Common myeloid progenitor, CD34-positive (primary cell): Measurements from ENCODE around the gene PCNT.

Experiments
- CTCF ChIA-PET: fragments of 350-600 bp; sonication (Branson Sonifier 250); formaldehyde crosslinking; loops from one replicate; lab custom pipeline; 2021; ENCODE audit warnings: antibody characterized with exemption; lab: Charles Lee
- POLR2A ChIA-PET: fragments of 350-600 bp; sonication (Branson Sonifier 250); formaldehyde crosslinking; loops from one replicate; lab custom pipeline; 2021; ENCODE audit warnings: antibody characterized with exemption; lab: Charles Lee
- DNase-seq, 3 donors: peaks; one replicate each; pipeline versions ENCODE4 v3.0.0 to v3.0.0-alpha.2; 2013
- H3K27ac ChIP-seq, 2 experiments: 1 replicate in 1 of 2; 2 replicates in 1 of 2; pipeline ENCODE4 v1.7.0; 2013; ENCODE audit warnings: inconsistent platforms in 2 of 2, low read length in 2 of 2, mild to moderate bottlenecking in 2 of 2, low read depth in 1 of 2, moderate library complexity in 1 of 2; ENCODE audit not compliant: severe bottlenecking in 2 of 2, insufficient read depth in 1 of 2, poor library complexity in 1 of 2
- H3K27me3 ChIP-seq, 5 experiments: replicated peaks in 2 of 5; 1 replicate in 3 of 5; 2 replicates in 2 of 5; pipeline versions ENCODE4 v1.6.1 to v1.7.0; 2013; ENCODE audit warnings: low read length in 4 of 5, mild to moderate bottlenecking in 2 of 5, moderate library complexity in 2 of 5, inconsistent platforms in 1 of 5; ENCODE audit not compliant: insufficient read depth in 5 of 5, control insufficient read depth in 4 of 5
- H3K36me3 ChIP-seq, 4 experiments: 1 replicate in 2 of 4; 2 replicates in 2 of 4; pipeline versions ENCODE4 v1.6.1 to v1.7.0; 2013; ENCODE audit warnings: low read length in 3 of 4, control low read depth in 1 of 4, mild to moderate bottlenecking in 1 of 4; ENCODE audit not compliant: control insufficient read depth in 4 of 4, insufficient read depth in 4 of 4
- H3K4me1 ChIP-seq, 4 experiments: 1 replicate in 3 of 4; 2 replicates in 1 of 4; pipeline versions ENCODE4 v1.6.1 to v1.7.1; 2013; ENCODE audit warnings: low read length in 3 of 4, mild to moderate bottlenecking in 3 of 4, control low read depth in 1 of 4, inconsistent platforms in 1 of 4, moderate library complexity in 1 of 4; ENCODE audit not compliant: control insufficient read depth in 4 of 4, insufficient read depth in 4 of 4; ENCODE audit errors: control extremely low read depth in 1 of 4
- H3K4me3 ChIP-seq, 7 experiments: 1 replicate in 4 of 7; 2 replicates in 3 of 7; pipeline versions ENCODE4 v1.5.1 to v1.7.0; 2013; ENCODE audit warnings: mild to moderate bottlenecking in 7 of 7, low read length in 6 of 7, moderate library complexity in 6 of 7, inconsistent platforms in 2 of 7, low read depth in 2 of 7, control low read depth in 1 of 7; ENCODE audit not compliant: insufficient read depth in 4 of 7, control insufficient read depth in 1 of 7; ENCODE audit errors: extremely low read depth in 1 of 7
- H3K9me3 ChIP-seq, 5 experiments: 1 replicate in 4 of 5; 2 replicates in 1 of 5; pipeline versions ENCODE4 v1.6.1 to v1.7.1; 2013; ENCODE audit warnings: low read length in 4 of 5, mild to moderate bottlenecking in 2 of 5, inconsistent platforms in 1 of 5, low read depth in 1 of 5, moderate library complexity in 1 of 5; ENCODE audit not compliant: control insufficient read depth in 4 of 5, insufficient read depth in 2 of 5; ENCODE audit errors: control extremely low read depth in 1 of 5
- WGBS: methylation state at CpG from one replicate; pipeline ENCODE4 v1.1.5; 2013; ENCODE audit not compliant: insufficient coverage; 5-methylcytosine and 5-hydroxymethylcytosine counted together

PCNT gene

DNA sequence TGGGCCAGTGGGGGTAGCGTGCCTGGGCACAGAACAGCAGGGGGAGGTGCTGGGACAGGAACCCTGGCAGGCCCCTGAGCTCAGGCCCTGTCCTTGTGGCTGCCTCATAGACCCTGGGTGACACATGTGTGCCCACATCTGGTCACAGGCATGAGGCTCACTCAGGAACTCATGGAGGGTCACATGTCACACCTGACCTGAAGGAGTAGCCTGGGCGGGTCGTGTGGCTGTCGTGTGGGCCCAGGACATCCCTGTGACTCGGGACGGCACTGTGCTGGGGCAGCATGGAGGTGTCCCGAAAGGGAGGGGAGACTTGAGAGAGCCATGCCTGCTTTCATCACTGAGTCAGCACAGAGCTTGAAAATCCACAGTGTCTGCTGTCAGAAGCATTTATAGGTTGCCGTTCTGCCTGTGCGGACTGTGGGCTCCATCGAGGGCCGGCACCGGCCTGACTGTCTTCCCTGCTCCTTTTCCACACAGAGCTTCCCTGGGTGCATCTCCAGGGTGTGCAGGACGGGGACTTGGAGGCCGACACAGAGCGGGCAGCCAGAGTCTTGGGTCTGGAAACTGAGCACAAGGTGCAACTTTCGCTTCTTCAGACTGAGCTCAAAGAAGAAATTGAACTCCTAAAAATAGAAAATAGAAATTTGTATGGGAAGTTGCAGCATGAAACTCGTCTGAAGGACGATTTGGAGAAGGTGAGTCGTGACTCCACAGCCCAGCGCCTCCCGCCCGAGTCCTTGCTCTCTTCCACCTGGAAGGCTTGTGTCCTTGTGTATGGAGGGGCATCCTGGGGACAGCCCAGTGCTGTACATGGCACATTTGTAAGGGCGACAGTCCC is 32.8 kb downstream of the PCNT start:
- Histone ChIP-seq H3K27me3 (no peaks in the 10 kb centered on the region), H3K36me3 (peaks cover 0 to 84% (median 61%) of the 10 kb centered on the region in 4 experiments), H3K4me1 (no peaks in the 10 kb centered on the region), H3K9me3 (no peaks in the 10 kb centered on the region), H3K4me3 (no peak overlapping the region), H3K27ac (no peak overlapping the region)
- ChIA-PET CTCF (no interaction called here), POLR2A (no interaction called here)
- no peak for DNase-seq
- WGBS, result 94% methylated on average over 23 of the region's 23 CpGs

DNA sequence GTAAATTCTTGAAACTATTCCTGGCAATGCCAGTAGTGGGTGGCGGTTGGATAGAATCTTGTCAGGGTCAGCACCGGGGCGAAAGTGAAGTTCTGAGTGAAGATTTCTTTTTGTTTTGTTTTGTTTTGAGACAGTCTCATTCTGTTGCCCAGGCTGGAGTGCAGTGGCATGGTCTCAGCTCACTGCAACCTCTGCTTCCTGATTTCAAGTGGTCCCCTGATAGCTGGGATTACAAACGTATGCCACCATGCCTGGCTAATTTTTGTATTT is 33.3 kb downstream of the PCNT start:
- peaks cover 0 to 83% (median 63%) of the 10 kb centered on the region in 4 experiments for H3K36me3 ChIP-seq
- H3K4me3 ChIP-seq, result no peak overlapping the region
- DNase-seq, result no peak
- H3K4me1 ChIP-seq, result no peaks in the 10 kb centered on the region
- no peaks in the 10 kb centered on the region for H3K27me3 ChIP-seq
- ChIA-PET POLR2A (no interaction called here), CTCF (interaction anchor here (0.7 kb wide), 1 partner anchor 11 kb away, joined by 3 read pairs; no protein-coding TSS in a partner anchor)
- WGBS, result 88% methylated on average over 4 of the region's 4 CpGs
- H3K27ac ChIP-seq, result no peak overlapping the region
- no peaks in the 10 kb centered on the region for H3K9me3 ChIP-seq

- H3K4me1 ChIP-seq, result no peaks in the 10 kb centered on the region
- CTCF ChIA-PET, result interaction anchor here (0.6 to 0.7 kb wide), 2 partner anchors 9 to 11 kb away, joined by 3 read pairs; no protein-coding TSS in a partner anchor
- no peaks in the 10 kb centered on the region for H3K27me3 ChIP-seq
- H3K36me3 ChIP-seq, result peaks cover 0 to 82% (median 62%) of the 10 kb centered on the region in 4 experiments
- DNase-seq, result no peak
- no peak overlapping the region for H3K4me3 ChIP-seq
- 96% methylated on average over 19 of the region's 19 CpGs for WGBS
- no peaks in the 10 kb centered on the region for H3K9me3 ChIP-seq
- H3K27ac ChIP-seq, result no peak overlapping the region
- POLR2A ChIA-PET, result interaction anchor here (0.6 kb wide), 1 partner anchor 429 kb away, joined by 5 read pairs; no protein-coding TSS in a partner anchor
Measured at GRCh38 chr21:46357684-46358425, 33.9 kb downstream of the PCNT start.

DNA sequence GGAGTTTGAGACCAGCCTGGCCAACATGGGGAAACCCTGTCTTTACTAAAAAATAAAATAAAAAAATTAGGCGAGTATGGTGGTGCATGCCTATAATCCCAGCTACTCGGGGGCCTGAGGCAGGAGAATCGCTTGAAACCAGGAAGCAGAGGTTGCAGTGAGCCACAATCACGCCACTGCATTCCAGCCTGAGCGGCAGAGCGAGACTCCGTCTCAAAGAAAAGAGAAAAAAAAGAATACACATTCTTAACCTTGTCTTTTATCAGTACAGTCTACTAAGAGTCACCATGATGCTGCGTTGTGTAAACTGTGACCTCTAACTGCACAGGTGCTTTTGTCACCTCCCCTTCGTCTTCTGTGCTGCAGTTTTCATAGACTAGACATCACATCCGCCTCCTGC is 37.2 kb downstream of the PCNT start:
- peaks cover 2 to 81% (median 54%) of the 10 kb centered on the region in 4 experiments for H3K36me3 ChIP-seq
- no peak overlapping the region for H3K27ac ChIP-seq
- H3K4me1 ChIP-seq, result no peaks in the 10 kb centered on the region
- DNase-seq, result no peak
- ChIA-PET CTCF (no interaction called here), POLR2A (no interaction called here)
- WGBS, result 95% methylated on average over 6 of the region's 10 CpGs
- H3K9me3 ChIP-seq, result no peaks in the 10 kb centered on the region
- H3K27me3 ChIP-seq, result no peaks in the 10 kb centered on the region
- H3K4me3 ChIP-seq, result no peak overlapping the region

GRCh38 chr21:46361935-46362334 is 38.0 kb downstream of the PCNT start:
- H3K27ac ChIP-seq, result no peak overlapping the region
- CTCF ChIA-PET, result no interaction called here
- peaks cover 2 to 81% (median 52%) of the 10 kb centered on the region in 4 experiments for H3K36me3 ChIP-seq
- no peaks in the 10 kb centered on the region for H3K27me3 ChIP-seq
- WGBS, result 100% methylated on average over 3 of the region's 10 CpGs
- POLR2A ChIA-PET, result no interaction called here
- H3K9me3 ChIP-seq, result no peaks in the 10 kb centered on the region
- no peak overlapping the region for H3K4me3 ChIP-seq
- no peak for DNase-seq
- H3K4me1 ChIP-seq, result no peaks in the 10 kb centered on the region

GRCh38 chr21:46362946-46363345 is 39.0 kb downstream of the PCNT start:
- Histone ChIP-seq H3K36me3 (peaks cover 2 to 79% (median 52%) of the 10 kb centered on the region in 4 experiments), H3K4me3 (no peak overlapping the region), H3K4me1 (peaks cover 0 to 4% (median 2%) of the 10 kb centered on the region in 4 experiments), H3K27ac (no peak overlapping the region), H3K9me3 (no peaks in the 10 kb centered on the region), H3K27me3 (no peaks in the 10 kb centered on the region)
- POLR2A ChIA-PET, result no interaction called here
- CTCF ChIA-PET, result no interaction called here
- 93% methylated on average over 12 of the region's 15 CpGs for WGBS
- DNase-seq, result no peak

- no peaks in the 10 kb centered on the region for H3K9me3 ChIP-seq
- WGBS, result 97% methylated on average over 13 of the region's 16 CpGs
- H3K27me3 ChIP-seq, result no peaks in the 10 kb centered on the region
- DNase-seq, result no peak
- H3K4me1 ChIP-seq, result peaks cover 1 to 12% (median 9%) of the 10 kb centered on the region in 4 experiments
- no peak overlapping the region for H3K27ac ChIP-seq
- ChIA-PET CTCF (interaction anchor here (0.8 kb wide), 1 partner anchor 78 kb away, joined by 3 read pairs; the partner anchor contains the start of genes MCM3AP and YBEY), POLR2A (no interaction called here)
- no peak overlapping the region for H3K4me3 ChIP-seq
- H3K36me3 ChIP-seq, result peaks cover 2 to 73% (median 49%) of the 10 kb centered on the region in 4 experiments
Measured at GRCh38 chr21:46363698-46364097, 39.7 kb downstream of the PCNT start.
